ENCODE data around the gene SLX1B.
"Not testable (repeated sequence)": the region's sequence is repeated elsewhere in the genome, so short reads cannot be mapped to it uniquely, and the experiment has no call there.

- TF ChIP-seq, protein P1, sequence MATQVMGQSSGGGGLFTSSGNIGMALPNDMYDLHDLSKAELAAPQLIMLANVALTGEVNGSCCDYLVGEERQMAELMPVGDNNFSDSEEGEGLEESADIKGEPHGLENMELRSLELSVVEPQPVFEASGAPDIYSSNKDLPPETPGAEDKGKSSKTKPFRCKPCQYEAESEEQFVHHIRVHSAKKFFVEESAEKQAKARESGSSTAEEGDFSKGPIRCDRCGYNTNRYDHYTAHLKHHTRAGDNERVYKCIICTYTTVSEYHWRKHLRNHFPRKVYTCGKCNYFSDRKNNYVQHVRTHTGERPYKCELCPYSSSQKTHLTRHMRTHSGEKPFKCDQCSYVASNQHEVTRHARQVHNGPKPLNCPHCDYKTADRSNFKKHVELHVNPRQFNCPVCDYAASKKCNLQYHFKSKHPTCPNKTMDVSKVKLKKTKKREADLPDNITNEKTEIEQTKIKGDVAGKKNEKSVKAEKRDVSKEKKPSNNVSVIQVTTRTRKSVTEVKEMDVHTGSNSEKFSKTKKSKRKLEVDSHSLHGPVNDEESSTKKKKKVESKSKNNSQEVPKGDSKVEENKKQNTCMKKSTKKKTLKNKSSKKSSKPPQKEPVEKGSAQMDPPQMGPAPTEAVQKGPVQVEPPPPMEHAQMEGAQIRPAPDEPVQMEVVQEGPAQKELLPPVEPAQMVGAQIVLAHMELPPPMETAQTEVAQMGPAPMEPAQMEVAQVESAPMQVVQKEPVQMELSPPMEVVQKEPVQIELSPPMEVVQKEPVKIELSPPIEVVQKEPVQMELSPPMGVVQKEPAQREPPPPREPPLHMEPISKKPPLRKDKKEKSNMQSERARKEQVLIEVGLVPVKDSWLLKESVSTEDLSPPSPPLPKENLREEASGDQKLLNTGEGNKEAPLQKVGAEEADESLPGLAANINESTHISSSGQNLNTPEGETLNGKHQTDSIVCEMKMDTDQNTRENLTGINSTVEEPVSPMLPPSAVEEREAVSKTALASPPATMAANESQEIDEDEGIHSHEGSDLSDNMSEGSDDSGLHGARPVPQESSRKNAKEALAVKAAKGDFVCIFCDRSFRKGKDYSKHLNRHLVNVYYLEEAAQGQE (IDR thresholded peaks at IDR 0.05; ENCODE audit: low read depth, low read length): not testable (repeated sequence)
- not testable (repeated sequence) for TF ChIP-seq CTCF (IDR thresholded peaks at IDR 0.05 in 2 of 3, conservative IDR thresholded peaks at IDR 0.05 in 1 of 3; ENCODE audit: control insufficient read depth in 2 of 3, extremely low read depth in 1 of 3, insufficient read depth in 1 of 3, low read depth in 3 of 3, low read length in 3 of 3)
These were observed 28.9 kb upstream of the SLX1B start for GRCh38 chr16:29425390-29425789.
